HL-60 (cell line): ENCODE measurements around the gene CREBL2.

Experiments used
- CTCF ChIP-seq: IDR thresholded peaks from one replicate; pipeline ENCODE4 v1.5.1; 2011; ENCODE audit warnings: low read length, control low read depth, inconsistent platforms; ENCODE audit not compliant: insufficient read depth
- POLR2AphosphoS5 ChIP-seq: IDR thresholded peaks from 2 replicates; pipeline ENCODE4 v1.6.1; 2012; ENCODE audit warnings: low read depth
- REST ChIP-seq: IDR thresholded peaks from 2 replicates; pipeline ENCODE4 v1.6.1; 2012; ENCODE audit warnings: low read depth; ENCODE audit not compliant: insufficient replicate concordance

- TF ChIP-seq CTCF (no peak), POLR2AphosphoS5 (no peak), REST (no peak)
These were observed 11.0 kb upstream of the CREBL2 start for GRCh38 chr12:12600659-12601058.
